ENCODE results near the gene RGP1. TPM values are rescaled to one million over a fixed set of nuclear protein-coding genes. Genes with fewer than 3 reads are reported as not detected.

RGP1 gene
- total RNA-seq, 1 donor from 2014 or later: 34.6 TPM

- intact Hi-C loops (cut with DNase I): no loop called here
- ATAC-seq (peak; percentile 3), DNase-seq (no peak)
- Histone ChIP-seq H3K27me3 (no peaks in the 10 kb centered on the region), H3K27ac (no peak overlapping the region), H3K9me3 (no peaks in the 10 kb centered on the region), H3K36me3 (peaks cover 100% of the 10 kb centered on the region), H3K4me3 (no peak overlapping the region), H3K4me1 (no peaks in the 10 kb centered on the region)
- TF ChIP-seq, protein P1, sequence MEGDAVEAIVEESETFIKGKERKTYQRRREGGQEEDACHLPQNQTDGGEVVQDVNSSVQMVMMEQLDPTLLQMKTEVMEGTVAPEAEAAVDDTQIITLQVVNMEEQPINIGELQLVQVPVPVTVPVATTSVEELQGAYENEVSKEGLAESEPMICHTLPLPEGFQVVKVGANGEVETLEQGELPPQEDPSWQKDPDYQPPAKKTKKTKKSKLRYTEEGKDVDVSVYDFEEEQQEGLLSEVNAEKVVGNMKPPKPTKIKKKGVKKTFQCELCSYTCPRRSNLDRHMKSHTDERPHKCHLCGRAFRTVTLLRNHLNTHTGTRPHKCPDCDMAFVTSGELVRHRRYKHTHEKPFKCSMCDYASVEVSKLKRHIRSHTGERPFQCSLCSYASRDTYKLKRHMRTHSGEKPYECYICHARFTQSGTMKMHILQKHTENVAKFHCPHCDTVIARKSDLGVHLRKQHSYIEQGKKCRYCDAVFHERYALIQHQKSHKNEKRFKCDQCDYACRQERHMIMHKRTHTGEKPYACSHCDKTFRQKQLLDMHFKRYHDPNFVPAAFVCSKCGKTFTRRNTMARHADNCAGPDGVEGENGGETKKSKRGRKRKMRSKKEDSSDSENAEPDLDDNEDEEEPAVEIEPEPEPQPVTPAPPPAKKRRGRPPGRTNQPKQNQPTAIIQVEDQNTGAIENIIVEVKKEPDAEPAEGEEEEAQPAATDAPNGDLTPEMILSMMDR (IDR thresholded peaks at IDR 0.05): no peak
Observed at GRCh38 chr9:35716230-35716629, 32.9 kb upstream of the RGP1 start.

- no peak for DNase-seq
- H3K27ac ChIP-seq: no peak overlapping the region
- ATAC-seq: no peak
- no peaks in the 10 kb centered on the region for H3K9me3 ChIP-seq
- no peaks in the 10 kb centered on the region for H3K4me1 ChIP-seq
- intact Hi-C loops (cut with DNase I): no loop called here
- H3K4me3 ChIP-seq: no peak overlapping the region
- H3K36me3 ChIP-seq: peaks cover 100% of the 10 kb centered on the region
- no peaks in the 10 kb centered on the region for H3K27me3 ChIP-seq
- TF ChIP-seq, protein P1 (IDR thresholded peaks at IDR 0.05): no peak
Observed at GRCh38 chr9:35717132-35717870, 31.8 kb upstream of the RGP1 start.

- intact Hi-C loops (cut with DNase I): no loop called here
- ATAC-seq (peak; percentile 27), DNase-seq (no peak)
- Histone ChIP-seq H3K27ac (no peak overlapping the region), H3K9me3 (no peaks in the 10 kb centered on the region), H3K36me3 (peaks cover 100% of the 10 kb centered on the region), H3K4me3 (no peak overlapping the region), H3K4me1 (no peaks in the 10 kb centered on the region), H3K27me3 (no peaks in the 10 kb centered on the region)
- TF ChIP-seq, protein P1 (IDR thresholded peaks at IDR 0.05): no peak
Observed at GRCh38 chr9:35718721-35719511, 30.2 kb upstream of the RGP1 start.

GRCh38 chr9:35719546-35719945 is 29.5 kb upstream of the RGP1 start:
- TF ChIP-seq, protein P1 (IDR thresholded peaks at IDR 0.05): no peak
- H3K27me3 ChIP-seq: no peaks in the 10 kb centered on the region
- H3K36me3 ChIP-seq: peaks cover 100% of the 10 kb centered on the region
- H3K4me1 ChIP-seq: no peaks in the 10 kb centered on the region
- no peaks in the 10 kb centered on the region for H3K9me3 ChIP-seq
- intact Hi-C loops (cut with DNase I): no loop called here
- no peak overlapping the region for H3K4me3 ChIP-seq
- DNase-seq: no peak
- no peak for ATAC-seq
- H3K27ac ChIP-seq: no peak overlapping the region

DNA sequence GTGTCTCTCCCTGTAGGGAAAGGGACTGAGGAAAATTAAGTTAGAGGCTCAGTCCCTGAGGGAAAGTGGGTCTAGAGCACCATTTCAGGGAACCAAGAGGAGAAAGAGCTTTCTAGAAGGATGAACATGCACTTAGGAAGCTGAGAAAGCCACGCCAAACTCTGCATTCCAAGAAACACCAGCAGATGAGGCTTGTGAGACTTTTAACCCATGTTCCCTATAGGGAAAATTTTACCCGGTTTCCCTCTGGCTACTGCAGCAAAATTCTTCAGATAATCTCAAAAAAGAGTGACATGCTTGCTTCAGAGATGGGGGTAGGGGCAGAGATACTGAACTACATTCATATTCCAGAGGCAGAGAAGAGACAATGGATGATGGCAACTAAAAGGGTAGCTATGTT is 25.7 kb upstream of the RGP1 start:
- peaks cover 79% of the 10 kb centered on the region for H3K36me3 ChIP-seq
- no peaks in the 10 kb centered on the region for H3K9me3 ChIP-seq
- no peak for DNase-seq
- intact Hi-C loops (cut with DNase I): no loop called here
- no peak overlapping the region for H3K27ac ChIP-seq
- TF ChIP-seq, protein P1 (IDR thresholded peaks at IDR 0.05): no peak
- no peak for ATAC-seq
- H3K27me3 ChIP-seq: no peaks in the 10 kb centered on the region
- no peak overlapping the region for H3K4me3 ChIP-seq
- peaks cover 24% of the 10 kb centered on the region for H3K4me1 ChIP-seq
